ENCODE results near the gene NAXD. TPM values are rescaled to one million over a fixed set of nuclear protein-coding genes. Genes with fewer than 3 reads are reported as not detected.

NAXD gene
- total and polyA plus RNA-seq, 2 experiments from 2014 or later: 16.9 to 18.5 TPM

DNA sequence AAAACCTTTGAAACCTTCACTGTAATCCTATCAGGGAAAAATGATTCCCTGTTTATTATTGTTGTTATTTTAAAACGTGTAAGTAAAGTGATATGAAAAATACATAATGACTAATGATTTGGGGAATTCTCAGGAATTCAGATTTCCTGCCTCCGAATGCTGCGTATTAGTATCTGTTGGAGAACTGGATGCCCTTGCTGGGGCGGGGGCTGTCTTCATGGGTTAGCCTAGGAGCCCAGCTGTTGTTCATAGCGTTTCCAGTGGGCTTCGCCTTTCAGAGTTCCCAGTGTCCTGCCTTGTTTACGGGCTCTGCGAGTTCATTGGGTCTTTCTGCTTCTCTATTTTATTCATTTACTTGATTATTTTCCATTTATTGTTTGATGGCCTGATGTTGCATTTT is 18.4 kb downstream of the NAXD start (continued):
- TF ChIP-seq, protein P1, sequence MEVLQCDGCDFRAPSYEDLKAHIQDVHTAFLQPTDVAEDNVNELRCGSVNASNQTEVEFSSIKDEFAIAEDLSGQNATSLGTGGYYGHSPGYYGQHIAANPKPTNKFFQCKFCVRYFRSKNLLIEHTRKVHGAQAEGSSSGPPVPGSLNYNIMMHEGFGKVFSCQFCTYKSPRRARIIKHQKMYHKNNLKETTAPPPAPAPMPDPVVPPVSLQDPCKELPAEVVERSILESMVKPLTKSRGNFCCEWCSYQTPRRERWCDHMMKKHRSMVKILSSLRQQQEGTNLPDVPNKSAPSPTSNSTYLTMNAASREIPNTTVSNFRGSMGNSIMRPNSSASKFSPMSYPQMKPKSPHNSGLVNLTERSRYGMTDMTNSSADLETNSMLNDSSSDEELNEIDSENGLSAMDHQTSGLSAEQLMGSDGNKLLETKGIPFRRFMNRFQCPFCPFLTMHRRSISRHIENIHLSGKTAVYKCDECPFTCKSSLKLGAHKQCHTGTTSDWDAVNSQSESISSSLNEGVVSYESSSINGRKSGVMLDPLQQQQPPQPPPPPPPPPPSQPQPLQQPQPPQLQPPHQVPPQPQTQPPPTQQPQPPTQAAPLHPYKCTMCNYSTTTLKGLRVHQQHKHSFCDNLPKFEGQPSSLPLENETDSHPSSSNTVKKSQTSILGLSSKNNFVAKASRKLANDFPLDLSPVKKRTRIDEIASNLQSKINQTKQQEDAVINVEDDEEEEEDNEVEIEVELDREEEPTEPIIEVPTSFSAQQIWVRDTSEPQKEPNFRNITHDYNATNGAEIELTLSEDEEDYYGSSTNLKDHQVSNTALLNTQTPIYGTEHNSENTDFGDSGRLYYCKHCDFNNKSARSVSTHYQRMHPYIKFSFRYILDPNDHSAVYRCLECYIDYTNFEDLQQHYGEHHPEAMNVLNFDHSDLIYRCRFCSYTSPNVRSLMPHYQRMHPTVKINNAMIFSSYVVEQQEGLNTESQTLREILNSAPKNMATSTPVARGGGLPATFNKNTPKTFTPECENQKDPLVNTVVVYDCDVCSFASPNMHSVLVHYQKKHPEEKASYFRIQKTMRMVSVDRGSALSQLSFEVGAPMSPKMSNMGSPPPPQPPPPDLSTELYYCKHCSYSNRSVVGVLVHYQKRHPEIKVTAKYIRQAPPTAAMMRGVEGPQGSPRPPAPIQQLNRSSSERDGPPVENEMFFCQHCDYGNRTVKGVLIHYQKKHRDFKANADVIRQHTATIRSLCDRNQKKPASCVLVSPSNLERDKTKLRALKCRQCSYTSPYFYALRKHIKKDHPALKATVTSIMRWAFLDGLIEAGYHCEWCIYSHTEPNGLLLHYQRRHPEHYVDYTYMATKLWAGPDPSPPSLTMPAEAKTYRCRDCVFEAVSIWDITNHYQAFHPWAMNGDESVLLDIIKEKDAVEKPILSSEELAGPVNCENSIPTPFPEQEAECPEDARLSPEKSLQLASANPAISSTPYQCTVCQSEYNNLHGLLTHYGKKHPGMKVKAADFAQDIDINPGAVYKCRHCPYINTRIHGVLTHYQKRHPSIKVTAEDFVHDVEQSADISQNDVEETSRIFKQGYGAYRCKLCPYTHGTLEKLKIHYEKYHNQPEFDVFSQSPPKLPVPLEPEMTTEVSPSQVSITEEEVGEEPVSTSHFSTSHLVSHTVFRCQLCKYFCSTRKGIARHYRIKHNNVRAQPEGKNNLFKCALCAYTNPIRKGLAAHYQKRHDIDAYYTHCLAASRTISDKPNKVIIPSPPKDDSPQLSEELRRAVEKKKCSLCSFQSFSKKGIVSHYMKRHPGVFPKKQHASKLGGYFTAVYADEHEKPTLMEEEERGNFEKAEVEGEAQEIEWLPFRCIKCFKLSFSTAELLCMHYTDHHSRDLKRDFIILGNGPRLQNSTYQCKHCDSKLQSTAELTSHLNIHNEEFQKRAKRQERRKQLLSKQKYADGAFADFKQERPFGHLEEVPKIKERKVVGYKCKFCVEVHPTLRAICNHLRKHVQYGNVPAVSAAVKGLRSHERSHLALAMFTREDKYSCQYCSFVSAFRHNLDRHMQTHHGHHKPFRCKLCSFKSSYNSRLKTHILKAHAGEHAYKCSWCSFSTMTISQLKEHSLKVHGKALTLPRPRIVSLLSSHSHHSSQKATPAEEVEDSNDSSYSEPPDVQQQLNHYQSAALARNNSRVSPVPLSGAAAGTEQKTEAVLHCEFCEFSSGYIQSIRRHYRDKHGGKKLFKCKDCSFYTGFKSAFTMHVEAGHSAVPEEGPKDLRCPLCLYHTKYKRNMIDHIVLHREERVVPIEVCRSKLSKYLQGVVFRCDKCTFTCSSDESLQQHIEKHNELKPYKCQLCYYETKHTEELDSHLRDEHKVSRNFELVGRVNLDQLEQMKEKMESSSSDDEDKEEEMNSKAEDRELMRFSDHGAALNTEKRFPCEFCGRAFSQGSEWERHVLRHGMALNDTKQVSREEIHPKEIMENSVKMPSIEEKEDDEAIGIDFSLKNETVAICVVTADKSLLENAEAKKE (CRISPR knock-in tag; IDR thresholded peaks at IDR 0.05): no peak

DNA sequence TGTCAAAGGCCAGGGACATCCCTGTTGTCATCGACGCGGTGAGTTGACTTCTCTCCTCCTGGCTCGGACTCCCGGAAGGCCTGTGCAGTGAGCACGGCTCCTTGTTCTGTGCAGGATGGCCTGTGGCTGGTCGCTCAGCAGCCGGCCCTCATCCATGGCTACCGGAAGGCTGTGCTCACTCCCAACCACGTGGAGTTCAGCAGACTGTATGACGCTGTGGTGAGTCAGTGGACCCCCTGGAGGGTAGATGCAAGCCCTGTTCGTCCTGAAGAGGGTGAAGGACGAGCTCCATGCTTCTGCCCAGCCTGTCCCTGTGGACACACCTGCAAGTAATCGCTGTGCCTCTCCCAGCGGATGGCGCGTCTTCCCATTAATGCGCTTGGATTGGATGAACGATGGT is 19.2 kb downstream of the NAXD start:
- peaks cover 4% of the 10 kb centered on the region; the same call in 1 of the 3 replicates for H3K9me3 Mint-ChIP-seq
- H3K36me3 ChIP-seq (ENCODE audit: insufficient read depth): peaks cover 14% of the 10 kb centered on the region; the same call in 1 of the 2 replicates
- H4K20me1 ChIP-seq (replicated peaks; ENCODE audit: insufficient read depth): 0 out of 2 replicates have a peak, but pooled peaks cover 2% of the 10 kb centered on the region
- H3K27ac ChIP-seq (ENCODE audit: low read depth): no peak overlapping the region
- no peaks in the 10 kb centered on the region; the same call in 1 of the 2 replicates for H3F3A ChIP-seq (replicated peaks; ENCODE audit: low read depth)
- H3K27me3 ChIP-seq (ENCODE audit: insufficient read depth): no peaks in the 10 kb centered on the region
- no peaks in the 10 kb centered on the region for H3K4me1 ChIP-seq (ENCODE audit: insufficient read depth)
- no peaks in the 10 kb centered on the region for H3K27me3 Mint-ChIP-seq (ENCODE audit: insufficient read depth, low read depth, poor library complexity)
- no peak overlapping the region for H3K4me3 ChIP-seq
- no peaks in the 10 kb centered on the region for H3K9me2 ChIP-seq (ENCODE audit: insufficient read depth)
- no peak overlapping the region for H2AFZ ChIP-seq
- no peak for ATAC-seq
- H3K79me2 ChIP-seq (replicated peaks; ENCODE audit: insufficient read depth): peaks cover 37% of the 10 kb centered on the region
- no peak overlapping the region for H3K4me3 Mint-ChIP-seq
- H3K27ac Mint-ChIP-seq: no peak overlapping the region
- no peaks in the 10 kb centered on the region; the same call in 2 of the 3 replicates for H3K4me1 Mint-ChIP-seq
- peaks cover 77% of the 10 kb centered on the region for H3K36me3 Mint-ChIP-seq (ENCODE audit: low read depth)
- H3K4me2 ChIP-seq: no peak overlapping the region
- no peak for DNase-seq (ENCODE audit: low spot score)
- TF ChIP-seq, protein P1 (CRISPR knock-in tag; IDR thresholded peaks at IDR 0.05): no peak
- TF ChIP-seq POLR2AphosphoS5 (IDR thresholded peaks at IDR 0.05; ENCODE audit: low read depth) (no peak), EZH2phosphoT487 (IDR thresholded peaks at IDR 0.05; ENCODE audit: unreplicated experiment) (no peak), JUNB (IDR thresholded peaks at IDR 0.05; ENCODE audit: unreplicated experiment) (no peak), ZNF331 (CRISPR knock-in tag; IDR thresholded peaks at IDR 0.05; ENCODE audit: low read depth) (no peak)
- TF ChIP-seq, protein P2, sequence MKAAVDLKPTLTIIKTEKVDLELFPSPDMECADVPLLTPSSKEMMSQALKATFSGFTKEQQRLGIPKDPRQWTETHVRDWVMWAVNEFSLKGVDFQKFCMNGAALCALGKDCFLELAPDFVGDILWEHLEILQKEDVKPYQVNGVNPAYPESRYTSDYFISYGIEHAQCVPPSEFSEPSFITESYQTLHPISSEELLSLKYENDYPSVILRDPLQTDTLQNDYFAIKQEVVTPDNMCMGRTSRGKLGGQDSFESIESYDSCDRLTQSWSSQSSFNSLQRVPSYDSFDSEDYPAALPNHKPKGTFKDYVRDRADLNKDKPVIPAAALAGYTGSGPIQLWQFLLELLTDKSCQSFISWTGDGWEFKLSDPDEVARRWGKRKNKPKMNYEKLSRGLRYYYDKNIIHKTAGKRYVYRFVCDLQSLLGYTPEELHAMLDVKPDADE (IDR thresholded peaks at IDR 0.05): no peak

Data from GM23338 (cell line).